ENCODE data around the gene MAGEA12.
"Not testable (repeated sequence)": the region's sequence is repeated elsewhere in the genome, so short reads cannot be mapped to it uniquely, and the experiment has no call there.

Gene MAGEA12

GRCh38 chrX:152733261-152733975 is at the start of gene MAGEA12, which contains the start of gene CSAG1:
MAGEA12 (plus strand) TSS chrX:152733757; CDS start chrX:152736162, 2,405 bp downstream.
CSAG1 (minus strand) TSS chrX:152733721; CDS start chrX:152732460, 1,261 bp downstream.
- no peak for DNase-seq

- DNase-seq: not testable (repeated sequence)
These were observed 35.3 kb upstream of the MAGEA12 start, which contains the start of gene MAGEA3 for GRCh38 chrX:152697952-152698931. MAGEA3 (plus strand) TSS chrX:152698794; CDS start chrX:152700833, 2,039 bp downstream.

- DNase-seq: not testable (repeated sequence)
These were observed 33.2 kb upstream of the MAGEA12 start for GRCh38 chrX:152700390-152700789.

GRCh38 chrX:152706500-152706899 is 27.1 kb upstream of the MAGEA12 start:
- DNase-seq: not testable (repeated sequence)

- DNase-seq: not testable (repeated sequence)
These were observed 24.4 kb upstream of the MAGEA12 start, which contains the start of gene CSAG2 for GRCh38 chrX:152709173-152709572. CSAG2 (minus strand) TSS chrX:152709273; CDS start chrX:152709112, 161 bp downstream.

GRCh38 chrX:152713195-152713594 is 20.4 kb upstream of the MAGEA12 start:
- DNase-seq: not testable (repeated sequence)

GRCh38 chrX:152713815-152714787 is 19.5 kb upstream of the MAGEA12 start, which contains the start of gene MAGEA2B:
MAGEA2B (plus strand) TSS chrX:152714628; CDS start chrX:152717107, 2,479 bp downstream.
- not testable (repeated sequence) for DNase-seq

GRCh38 chrX:152725409-152725808 is 8.1 kb upstream of the MAGEA12 start:
- DNase-seq: no peak

GRCh38 chrX:152734143-152734858 is 744 bp downstream of the MAGEA12 start:
- not testable (repeated sequence) for DNase-seq

- DNase-seq: no peak
These were observed 1.5 kb downstream of the MAGEA12 start for GRCh38 chrX:152735101-152735500.

GRCh38 chrX:152735860-152736511 is 2.4 kb downstream of the MAGEA12 start:
- DNase-seq: no peak

GRCh38 chrX:152736528-152736927 is 3.0 kb downstream of the MAGEA12 start:
- not testable (repeated sequence) for DNase-seq

- no peak for DNase-seq
These were observed 5.0 kb downstream of the MAGEA12 start for GRCh38 chrX:152738560-152738959.

GRCh38 chrX:152753686-152754650 is 20.4 kb downstream of the MAGEA12 start, which contains the start of gene MAGEA2:
MAGEA2 (minus strand) TSS chrX:152753842; CDS start chrX:152751363, 2,479 bp downstream.
- not testable (repeated sequence) for DNase-seq

GRCh38 chrX:152754871-152755270 is 21.3 kb downstream of the MAGEA12 start:
- DNase-seq: not testable (repeated sequence)

- not testable (repeated sequence) for DNase-seq
These were observed 25.4 kb downstream of the MAGEA12 start, which contains the start of gene CSAG3 for GRCh38 chrX:152758918-152759317. CSAG3 (plus strand) TSS chrX:152759218.

- DNase-seq: not testable (repeated sequence)
These were observed 26.0 kb downstream of the MAGEA12 start for GRCh38 chrX:152759544-152759943.

GRCh38 chrX:152761582-152761981 is 28.0 kb downstream of the MAGEA12 start:
- not testable (repeated sequence) for DNase-seq

GRCh38 chrX:152766562-152766961 is 33.0 kb downstream of the MAGEA12 start:
- not testable (repeated sequence) for DNase-seq

All from CD4-positive, alpha-beta T cell treated with Interleukin-10 for 1 hour (primary cell).